GM12878 (cell line): ENCODE data around the gene MAN2A2. TPM values are rescaled to one million over a fixed set of nuclear protein-coding genes. Genes with fewer than 3 reads are reported as not detected.

Source experiments
- BACH1 ChIP-seq: fragments of 450-650 bp; IDR thresholded peaks from 2 replicates; pipeline ENCODE4 v1.6.1; 2017; ENCODE audit warnings: mild to moderate bottlenecking, borderline replicate concordance
- BMI1 ChIP-seq: fragments of 450-650 bp; IDR thresholded peaks from 2 replicates; pipeline ENCODE4 v1.6.1; 2016; ENCODE audit warnings: mild to moderate bottlenecking, moderate library complexity, borderline replicate concordance
- CBX5 ChIP-seq: sonication (generic); IDR thresholded peaks from 2 replicates; pipeline ENCODE4 v1.6.1; 2016; ENCODE audit warnings: low read depth, moderate library complexity, mild to moderate bottlenecking, inconsistent platforms
- CHD1 ChIP-seq: IDR thresholded peaks from 2 replicates; pipeline ENCODE4 v1.6.1; 2012; ENCODE audit warnings: low read depth, low read length, improper control_type of control experiment
- CHD4 ChIP-seq: fragments of 200-600 bp; sonication (generic); IDR thresholded peaks from 2 replicates; pipeline ENCODE4 v1.6.1; 2016; ENCODE audit warnings: mild to moderate bottlenecking
- CREB1 ChIP-seq: IDR thresholded peaks from 2 replicates; pipeline ENCODE4 v1.6.1; 2012; ENCODE audit warnings: low read depth, mild to moderate bottlenecking, inconsistent platforms
- EGR1 ChIP-seq, 2 experiments: IDR thresholded peaks; 1 replicate in 1 of 2; 2 replicates in 1 of 2; pipeline ENCODE4 v1.6.1; 2011 to 2012; ENCODE audit warnings: low read depth in 2 of 2, low read length in 2 of 2, borderline replicate concordance in 1 of 2, mild to moderate bottlenecking in 1 of 2, moderate library complexity in 1 of 2
- FOXK2 ChIP-seq: fragments of 450-650 bp; IDR thresholded peaks from 2 replicates; pipeline ENCODE4 v1.6.1; 2017; ENCODE audit warnings: mild to moderate bottlenecking, moderate library complexity
- GABPA ChIP-seq: IDR thresholded peaks from 2 replicates; pipeline ENCODE4 v1.6.1; 2014; ENCODE audit warnings: antibody characterized with exemption, low read depth, mild to moderate bottlenecking, inconsistent platforms
- IRF5 ChIP-seq: fragments of 450-650 bp; IDR thresholded peaks from 2 replicates; pipeline ENCODE4 v1.6.1; 2017; ENCODE audit warnings: borderline replicate concordance
- KLF5 ChIP-seq: fragments of 450-650 bp; IDR thresholded peaks from 2 replicates; pipeline ENCODE4 v1.6.1; 2014; ENCODE audit warnings: mild to moderate bottlenecking; ENCODE audit not compliant: partially characterized antibody
- LARP7 ChIP-seq: fragments of 450-650 bp; IDR thresholded peaks from 2 replicates; pipeline ENCODE4 v1.6.1; 2017; ENCODE audit warnings: mild to moderate bottlenecking
- MEF2B ChIP-seq: fragments of 450-650 bp; IDR thresholded peaks from 2 replicates; pipeline ENCODE4 v1.6.1; 2018; ENCODE audit warnings: mild to moderate bottlenecking, moderate library complexity; ENCODE audit not compliant: partially characterized antibody, poor library complexity, severe bottlenecking
- NFYA ChIP-seq: IDR thresholded peaks from 2 replicates; pipeline ENCODE4 v1.6.1; 2011; ENCODE audit warnings: low read depth, mild to moderate bottlenecking, low read length, improper control_type of control experiment, borderline replicate concordance
- POLR2AphosphoS5 ChIP-seq: IDR thresholded peaks from 2 replicates; pipeline ENCODE4 v1.6.1; 2011; ENCODE audit warnings: mild to moderate bottlenecking, low read length, inconsistent platforms
- RAD21 ChIP-seq: IDR thresholded peaks from 2 replicates; pipeline ENCODE4 v1.6.1; 2011; ENCODE audit warnings: mild to moderate bottlenecking, low read depth, low read length, moderate library complexity; ENCODE audit not compliant: insufficient read depth
- RAD51 ChIP-seq: fragments of 450-650 bp; IDR thresholded peaks from 2 replicates; pipeline ENCODE4 v1.6.1; 2016; ENCODE audit warnings: moderate library complexity, mild to moderate bottlenecking, inconsistent platforms
- RB1 ChIP-seq: fragments of 450-650 bp; formaldehyde crosslinking; IDR thresholded peaks from 2 replicates; pipeline ENCODE4 v1.6.1; 2017; ENCODE audit warnings: mild to moderate bottlenecking, borderline replicate concordance
- RELB ChIP-seq: fragments of 450-650 bp; IDR thresholded peaks from 2 replicates; pipeline ENCODE4 v1.6.1; 2017; ENCODE audit warnings: low read depth, mild to moderate bottlenecking, moderate library complexity
- RFX5 ChIP-seq: IDR thresholded peaks from 2 replicates; pipeline ENCODE4 v1.6.1; 2011; ENCODE audit warnings: low read depth, low read length, improper control_type of control experiment
- SP1 ChIP-seq: IDR thresholded peaks from one replicate; pipeline ENCODE4 v1.6.1; 2011; ENCODE audit warnings: low read depth, low read length
- SREBF2 ChIP-seq: IDR thresholded peaks from 2 replicates; pipeline ENCODE4 v1.6.1; 2012; ENCODE audit warnings: mild to moderate bottlenecking, low read length
- SUPT20H ChIP-seq: IDR thresholded peaks from 2 replicates; pipeline ENCODE4 v1.6.1; 2011; ENCODE audit warnings: low read depth, mild to moderate bottlenecking, low read length, moderate library complexity, borderline replicate concordance; ENCODE audit not compliant: control insufficient read depth
- TARDBP ChIP-seq: IDR thresholded peaks from 2 replicates; pipeline ENCODE4 v1.6.1; 2016; ENCODE audit warnings: borderline replicate concordance
- TCF12 ChIP-seq: IDR thresholded peaks from 2 replicates; pipeline ENCODE4 v1.6.1; 2011; ENCODE audit warnings: low read depth, mild to moderate bottlenecking, low read length
- YBX1 ChIP-seq: fragments of 450-650 bp; IDR thresholded peaks from 2 replicates; pipeline ENCODE4 v1.6.1; 2016; ENCODE audit warnings: antibody characterized with exemption
- ZNF217 ChIP-seq: fragments of 450-650 bp; IDR thresholded peaks from 2 replicates; pipeline ENCODE4 v1.6.1; 2017; ENCODE audit warnings: antibody characterized with exemption, mild to moderate bottlenecking
- ZSCAN29 ChIP-seq: fragments of 450-650 bp; IDR thresholded peaks from 2 replicates; pipeline ENCODE4 v1.6.1; 2017; ENCODE audit warnings: mild to moderate bottlenecking, moderate library complexity
- polyA plus RNA-seq, 11 experiments: library from polyadenylated mRNA; depleted of rRNA in 4 of 11; unstranded in 6 of 11; stranded (reverse) in 5 of 11; fragments of >200 nt; fragmentation: Nextera tagmentation in 4 of 11; fragmentation: Illumina TruSeq in 1 of 11; extraction: Ambion mirVana in 4 of 11; extraction: Trizol in 1 of 11; gene quantifications; 1 replicate in 1 of 11; 2 replicates in 10 of 11; pipeline versions ENCODE4 v1.2.1 to v1.2.3, GENCODE V29; 2011 to 2016; ENCODE audit warnings: inconsistent platforms in 2 of 11, missing spikeins in 2 of 11, low read depth in 1 of 11
- total RNA-seq, 4 experiments: library from RNA; depleted of rRNA in 3 of 4; stranded (reverse); fragments of >200 nt in 3 of 4; fragmentation: Illumina TruSeq in 1 of 4; extraction: Trizol in 1 of 4; gene quantifications; 2 replicates each; pipeline versions ENCODE4 v1.2.1 to v1.2.3, GENCODE V29; 2013 to 2021
- TF ChIP-seq, protein P1 (sequence below): fragments of 450-650 bp; IDR thresholded peaks from 2 replicates; pipeline ENCODE4 v1.6.1; 2016; ENCODE audit warnings: mild to moderate bottlenecking

The MAN2A2 gene
- total and polyA plus RNA-seq, 10 of the 15 experiments (the other 5 are each of a cell fraction or from before 2014, with no cell fraction given) = 4.2 to 79.4 (median 23.2) TPM

- TF ChIP-seq RB1 (0 out of 2 replicates have a peak, but pooled peaks have one; percentile 34), CREB1 (no peak), TARDBP (no peak), CHD1 (no peak), LARP7 (no peak; the same call in 1 of the 2 replicates), KLF5 (no peak), ZNF217 (no peak), YBX1 (no peak), NFYA (no peak), EGR1 (IDR thresholded peaks at IDR 0.05; ENCODE audit: borderline replicate concordance in 1 of 2, low read depth in 2 of 2, low read length in 2 of 2) (peak in 1 of 2 experiments; percentile 37; a peak in 1 of 3 replicates), RAD21 (no peak), TCF12 (0 out of 2 replicates have a peak, but pooled peaks have one; percentile 31), GABPA (no peak), BMI1 (no peak), ZSCAN29 (no peak), RELB (no peak), FOXK2 (no peak), POLR2AphosphoS5 (no peak), SP1 (peak; percentile 9), SUPT20H (no peak), RAD51 (no peak), RFX5 (no peak), SREBF2 (no peak), IRF5 (no peak), MEF2B (peak; percentile 40), BACH1 (peak; percentile 41; the same call in 1 of the 2 replicates), CBX5 (no peak), CHD4 (no peak)
- TF ChIP-seq, protein P1, sequence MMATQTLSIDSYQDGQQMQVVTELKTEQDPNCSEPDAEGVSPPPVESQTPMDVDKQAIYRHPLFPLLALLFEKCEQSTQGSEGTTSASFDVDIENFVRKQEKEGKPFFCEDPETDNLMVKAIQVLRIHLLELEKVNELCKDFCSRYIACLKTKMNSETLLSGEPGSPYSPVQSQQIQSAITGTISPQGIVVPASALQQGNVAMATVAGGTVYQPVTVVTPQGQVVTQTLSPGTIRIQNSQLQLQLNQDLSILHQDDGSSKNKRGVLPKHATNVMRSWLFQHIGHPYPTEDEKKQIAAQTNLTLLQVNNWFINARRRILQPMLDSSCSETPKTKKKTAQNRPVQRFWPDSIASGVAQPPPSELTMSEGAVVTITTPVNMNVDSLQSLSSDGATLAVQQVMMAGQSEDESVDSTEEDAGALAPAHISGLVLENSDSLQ = no peak; the same call in 1 of the 2 replicates
These were observed 32.0 kb downstream of the MAN2A2 start, which contains the start of gene UNC45A (continued) for GRCh38 chr15:90934949-90935751.
